Transverse colon (tissue), 4 donors: ENCODE measurements around the gene NEK4.

Source experiments
- CTCF ChIP-seq, 5 experiments: fragments of 200-600 bp in 3 of 5; fragments of 450-650 bp in 2 of 5; sonication (generic) in 3 of 5; IDR thresholded peaks; 1 replicate in 2 of 5; 2 replicates in 3 of 5; pipeline ENCODE4 v1.5.1; 2016 to 2017; ENCODE audit warnings: antibody characterized with exemption in 5 of 5, inconsistent platforms in 3 of 5, mild to moderate bottlenecking in 2 of 5, moderate library complexity in 1 of 5
- POLR2A ChIP-seq: fragments of 450-650 bp; IDR thresholded peaks from one replicate; pipeline ENCODE4 v1.6.1; 2016; ENCODE audit warnings: antibody characterized with exemption, mild to moderate bottlenecking, moderate library complexity
- POLR2AphosphoS5 ChIP-seq, 3 donors: sonication (generic); formaldehyde crosslinking; IDR thresholded peaks; one replicate each; pipeline ENCODE4 v1.6.1; 2016; ENCODE audit warnings: antibody characterized with exemption in 3 of 3

- TF ChIP-seq CTCF (IDR thresholded peaks at IDR 0.05) (no peak), POLR2A (no peak), POLR2AphosphoS5 (IDR thresholded peaks at IDR 0.05) (no peak)
Measured at GRCh38 chr3:52774066-52774713, 3.5 kb upstream of the NEK4 start.
